GM23338 (cell line): ENCODE results near the gene HEPACAM2. TPM values are rescaled to one million over a fixed set of nuclear protein-coding genes. Genes with fewer than 3 reads are reported as not detected.
A peak's percentile ranks its signal among the peaks of the same experiment; 100 is the strongest.

Source experiments
- ATAC-seq: fragments of 200-7000 bp; cut with Tn5 transposase; 3 replicates; pipeline ENCODE4 v1.9.1; 2020
- DNase-seq: peaks from one replicate; pipeline ENCODE4 v3.0.0-alpha.2; 2015; ENCODE audit warnings: low spot score
- H2AFZ ChIP-seq: fragments of 200-600 bp; sonication (generic); 2 replicates; pipeline ENCODE4 v1.8.0; 2016; ENCODE audit warnings: antibody characterized with exemption, mild to moderate bottlenecking, moderate library complexity
- H3F3A ChIP-seq: fragments of 200-600 bp; sonication (generic); replicated peaks from 2 replicates; pipeline ENCODE4 v1.8.0; 2017; ENCODE audit warnings: antibody characterized with exemption, mixed run types, low read depth
- H3K27ac ChIP-seq: fragments of 200-600 bp; sonication (generic); 2 replicates; pipeline ENCODE4 v1.6.1; 2016; ENCODE audit warnings: low read depth
- H3K27me3 ChIP-seq: fragments of 200-600 bp; sonication (generic); 2 replicates; pipeline ENCODE4 v1.8.0; 2016; ENCODE audit warnings: mild to moderate bottlenecking, mixed run types, moderate library complexity; ENCODE audit not compliant: insufficient read depth
- H3K36me3 ChIP-seq: fragments of 200-600 bp; sonication (generic); 2 replicates; pipeline ENCODE4 v1.8.0; 2016; ENCODE audit warnings: mild to moderate bottlenecking; ENCODE audit not compliant: insufficient read depth
- H3K4me1 ChIP-seq: fragments of 200-600 bp; sonication (generic); 2 replicates; pipeline ENCODE4 v1.8.0; 2016; ENCODE audit warnings: mild to moderate bottlenecking, moderate library complexity; ENCODE audit not compliant: insufficient read depth
- H3K4me2 ChIP-seq: fragments of 200-600 bp; sonication (generic); 2 replicates; pipeline ENCODE4 v1.7.1; 2017; ENCODE audit warnings: mixed run types
- H3K4me3 ChIP-seq: fragments of 200-600 bp; sonication (generic); 2 replicates; pipeline ENCODE4 v1.6.1; 2016; ENCODE audit warnings: mixed run types
- H3K79me2 ChIP-seq: fragments of 200-600 bp; sonication (generic); replicated peaks from 2 replicates; pipeline ENCODE4 v1.8.0; 2017; ENCODE audit warnings: mild to moderate bottlenecking; ENCODE audit not compliant: insufficient read depth
- H3K9me2 ChIP-seq: fragments of 200-600 bp; sonication (generic); 2 replicates; pipeline ENCODE4 v1.8.0; 2017; ENCODE audit not compliant: insufficient read depth
- H4K20me1 ChIP-seq: fragments of 200-600 bp; sonication (generic); replicated peaks from 2 replicates; pipeline ENCODE4 v1.8.0; 2017; ENCODE audit warnings: mild to moderate bottlenecking; ENCODE audit not compliant: insufficient read depth
- H3K27ac Mint-ChIP-seq: 2 replicates; pipeline ENCODE4 v1.8.0; 2020; ENCODE audit warnings: inconsistent platforms, mild to moderate bottlenecking, moderate library complexity, mixed read lengths
- H3K27me3 Mint-ChIP-seq: 3 replicates; pipeline ENCODE4 v1.8.0; 2022; ENCODE audit warnings: low read depth, mild to moderate bottlenecking, moderate library complexity, mixed read lengths, inconsistent platforms; ENCODE audit not compliant: insufficient read depth, poor library complexity
- H3K36me3 Mint-ChIP-seq: 3 replicates; pipeline ENCODE4 v1.8.0; 2021; ENCODE audit warnings: low read depth, mild to moderate bottlenecking, inconsistent platforms, moderate library complexity, mixed read lengths
- H3K4me1 Mint-ChIP-seq: 3 replicates; pipeline ENCODE4 v1.8.0; 2020; ENCODE audit warnings: mild to moderate bottlenecking, inconsistent platforms, mixed read lengths
- H3K4me3 Mint-ChIP-seq: 3 replicates; pipeline ENCODE4 v1.8.0; 2021; ENCODE audit warnings: moderate library complexity, mild to moderate bottlenecking, inconsistent platforms, mixed read lengths
- H3K9me3 Mint-ChIP-seq: 3 replicates; pipeline ENCODE4 v1.8.0; 2020; ENCODE audit warnings: moderate library complexity, mild to moderate bottlenecking, inconsistent platforms, mixed read lengths
- CREB1 ChIP-seq: fragments of 250-450 bp; sonication (Bioruptor Pico); IDR thresholded peaks from 2 replicates; pipeline ENCODE4 v1.5.0; 2020; ENCODE audit warnings: low read depth, mild to moderate bottlenecking, moderate library complexity
- CTCF ChIP-seq, 2 experiments: fragments of 200-600 bp in 1 of 2; sonication (generic) in 1 of 2; conservative IDR thresholded peaks; 2 replicates each; pipeline versions ENCODE4 v1.5.1 to v1.6.1; 2016 to 2017; ENCODE audit warnings: antibody characterized with exemption in 2 of 2, low read depth in 2 of 2, mild to moderate bottlenecking in 2 of 2, moderate library complexity in 1 of 2
- ETS1 ChIP-seq: IDR thresholded peaks from 2 replicates; pipeline ENCODE4 v1.6.1; 2016; ENCODE audit warnings: antibody characterized with exemption
- EZH2 ChIP-seq: fragments of 200-600 bp; sonication (generic); IDR thresholded peaks from one replicate; pipeline ENCODE4 v1.8.0; 2017; ENCODE audit warnings: antibody characterized with exemption, mild to moderate bottlenecking, low read depth; ENCODE audit not compliant: unreplicated experiment
- EZH2phosphoT487 ChIP-seq: fragments of 200-600 bp; sonication (generic); IDR thresholded peaks from one replicate; pipeline ENCODE4 v1.8.1; 2018; ENCODE audit warnings: antibody characterized with exemption; ENCODE audit not compliant: unreplicated experiment
- JUNB ChIP-seq: IDR thresholded peaks from one replicate; pipeline ENCODE4 v1.6.1; 2016; ENCODE audit warnings: antibody characterized with exemption; ENCODE audit not compliant: unreplicated experiment
- NANOG ChIP-seq: IDR thresholded peaks from 2 replicates; pipeline ENCODE4 v1.6.1; 2016; ENCODE audit warnings: antibody characterized with exemption, borderline replicate concordance
- POLR2AphosphoS5 ChIP-seq: IDR thresholded peaks from 2 replicates; pipeline ENCODE4 v1.6.1; 2016; ENCODE audit warnings: antibody characterized with exemption, low read depth
- REST ChIP-seq: IDR thresholded peaks from one replicate; pipeline ENCODE4 v1.6.1; 2018; ENCODE audit warnings: antibody characterized with exemption; ENCODE audit not compliant: unreplicated experiment
- STAT1 ChIP-seq: IDR thresholded peaks from one replicate; pipeline ENCODE4 v1.6.1; 2016; ENCODE audit warnings: antibody characterized with exemption; ENCODE audit not compliant: unreplicated experiment
- ZNF114 ChIP-seq: fragments of 250-450 bp; sonication (Bioruptor Pico); IDR thresholded peaks from 2 replicates; pipeline ENCODE4 v1.5.0; 2020; ENCODE audit warnings: mild to moderate bottlenecking, moderate library complexity
- ZNF331 ChIP-seq: fragments of 250-450 bp; sonication (Bioruptor Pico); IDR thresholded peaks from 2 replicates; pipeline ENCODE4 v1.5.0; 2020; ENCODE audit warnings: low read depth, mild to moderate bottlenecking, moderate library complexity
- ZNF462 ChIP-seq: fragments of 250-450 bp; sonication (Bioruptor Pico); IDR thresholded peaks from 2 replicates; pipeline ENCODE4 v1.5.0; 2020; ENCODE audit warnings: mild to moderate bottlenecking, moderate library complexity
- polyA plus RNA-seq: library from polyadenylated mRNA; unstranded; fragments of >200 nt; fragmentation: Nextera tagmentation; extraction: Ambion mirVana; gene quantifications from 2 replicates; pipeline ENCODE4 v1.2.1, GENCODE V29; 2016
- total RNA-seq: library from RNA; depleted of rRNA; stranded (reverse); fragments of >200 nt; shearing (Covaris generic); gene quantifications from 2 replicates; pipeline ENCODE4 v1.2.3, GENCODE V29; 2014

The HEPACAM2 gene
- total and polyA plus RNA-seq, 2 experiments from 2014 or later: not detected

- Mint-ChIP-seq H3K27me3 (peaks cover 5% of the 10 kb centered on the region), H3K27ac (peak overlapping the region; percentile 42; the same call in 1 of the 2 replicates), H3K36me3 (no peaks in the 10 kb centered on the region), H3K4me1 (peaks cover 14% of the 10 kb centered on the region; the same call in 2 of the 3 replicates), H3K4me3 (no peak overlapping the region), H3K9me3 (no peaks in the 10 kb centered on the region)
- Histone ChIP-seq H3K27me3 (no peaks in the 10 kb centered on the region), H3K36me3 (no peaks in the 10 kb centered on the region), H2AFZ (no peak overlapping the region), H4K20me1 (no peaks in the 10 kb centered on the region), H3F3A (no peaks in the 10 kb centered on the region), H3K9me2 (no peaks in the 10 kb centered on the region), H3K4me3 (no peak overlapping the region), H3K79me2 (no peaks in the 10 kb centered on the region), H3K4me1 (no peaks in the 10 kb centered on the region), H3K4me2 (no peak overlapping the region), H3K27ac (no peak overlapping the region)
- ATAC-seq (peak; percentile 70), DNase-seq (peak; percentile 36)
- TF ChIP-seq ZNF462 (CRISPR knock-in tag) (no peak), REST (no peak), JUNB (no peak), POLR2AphosphoS5 (no peak), EZH2phosphoT487 (no peak), ETS1 (no peak), ZNF114 (no peak), STAT1 (no peak), ZNF331 (CRISPR knock-in tag) (no peak), NANOG (no peak), EZH2 (no peak), CREB1 (CRISPR knock-in tag) (no peak), CTCF (conservative IDR thresholded peaks at IDR 0.05; ENCODE audit: low read depth in 2 of 2) (no peak; a peak in 1 of 4 replicates)
These were observed 80.2 kb downstream of the HEPACAM2 start for GRCh38 chr7:93146036-93146435.
